ENCODE measurements around the gene YJEFN3.

Gene YJEFN3

DNA sequence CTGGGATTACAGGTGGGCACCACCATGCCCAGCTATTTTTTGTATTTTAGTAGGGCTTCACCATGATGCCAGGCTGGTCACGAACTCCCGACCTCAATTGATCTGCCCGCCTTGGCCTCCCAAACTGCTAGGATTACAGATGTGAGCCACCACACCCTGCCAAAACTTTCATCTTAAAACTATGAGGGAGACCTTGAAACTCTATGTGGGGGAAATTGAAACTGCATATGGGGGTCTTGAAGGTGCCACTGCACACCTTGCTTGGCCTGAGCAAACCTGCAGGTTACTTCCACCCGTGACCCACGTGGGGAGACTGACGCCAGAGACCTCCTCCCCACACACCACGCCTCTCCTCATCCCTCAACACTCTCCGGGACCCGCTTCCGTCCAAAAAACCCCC, 25.0 kb downstream of the YJEFN3 start:
- no peak for DNase-seq (ENCODE audit: low read depth in 2 of 2)

- DNase-seq (ENCODE audit: low read depth in 2 of 2) = peak; percentile 51 to 63
Observed at GRCh38 chr19:19554074-19555023, 25.6 kb downstream of the YJEFN3 start.

DNA sequence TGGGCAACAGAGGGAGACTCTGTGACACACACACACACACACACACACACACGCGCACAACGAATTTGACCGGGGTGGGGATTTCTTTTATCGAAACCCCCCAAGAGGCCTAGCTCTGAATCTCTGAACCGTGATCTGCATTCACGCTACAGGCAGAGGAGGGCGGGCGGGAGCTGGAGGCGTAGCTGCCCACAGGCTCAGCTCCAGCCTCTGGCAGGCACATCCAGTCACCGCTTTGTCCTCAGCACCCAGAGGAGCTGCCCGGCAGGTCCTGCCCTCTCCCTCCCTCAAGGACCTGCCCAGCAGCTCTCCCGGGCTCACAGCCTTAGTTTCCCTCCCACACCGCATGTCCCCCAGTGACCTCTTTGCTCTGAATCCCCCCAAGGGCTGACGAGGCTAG, 29.3 kb downstream of the YJEFN3 start:
- no peak for DNase-seq (ENCODE audit: low read depth in 2 of 2)

DNA sequence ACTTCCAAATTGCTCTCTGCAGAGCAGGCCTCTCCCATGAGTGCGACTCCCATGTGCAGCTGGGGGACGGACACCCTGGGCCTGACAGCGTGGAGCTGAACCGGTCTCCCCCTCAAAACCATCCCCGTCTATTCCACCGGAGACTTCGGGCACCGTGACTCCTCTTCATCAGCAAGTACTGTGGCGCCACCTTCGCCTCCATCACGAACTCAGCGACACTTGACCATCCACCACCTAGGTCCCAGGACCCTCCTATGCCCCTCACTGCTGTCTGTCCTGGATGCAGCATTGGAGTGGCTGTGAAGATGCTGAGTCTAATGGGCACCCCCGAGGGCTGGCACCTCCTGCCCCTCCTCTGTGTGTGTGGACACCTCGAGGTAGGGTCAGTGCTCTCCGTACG, 29.9 kb downstream of the YJEFN3 start:
- no peak for DNase-seq (ENCODE audit: low read depth in 2 of 2)

DNA sequence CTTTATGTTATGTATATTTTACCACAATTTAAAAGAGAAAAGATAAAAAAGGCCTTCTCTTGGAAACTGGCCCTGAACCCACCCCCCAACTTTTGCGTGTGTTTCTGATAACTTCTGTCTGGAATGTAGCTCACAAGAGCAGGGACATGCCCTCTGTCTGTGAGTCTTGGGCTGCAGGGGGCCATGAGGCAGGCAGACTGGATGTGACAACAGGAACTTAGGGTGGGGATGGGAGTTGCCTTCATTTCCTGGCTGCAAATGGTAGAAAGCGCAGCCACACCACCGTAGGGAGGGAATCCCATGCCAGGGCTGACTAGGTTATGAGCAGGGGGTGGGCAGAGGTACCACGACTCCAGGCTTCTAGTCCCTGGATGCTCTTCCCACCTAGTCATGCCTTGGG, 31.2 kb downstream of the YJEFN3 start:
- no peak for DNase-seq (ENCODE audit: low read depth in 2 of 2)

- no peak for DNase-seq (ENCODE audit: low read depth in 2 of 2)
Observed at GRCh38 chr19:19561946-19562664, 33.4 kb downstream of the YJEFN3 start.

GRCh38 chr19:19562665-19563347, 34.1 kb downstream of the YJEFN3 start:
- no peak for DNase-seq (ENCODE audit: low read depth in 2 of 2)

GRCh38 chr19:19563348-19563848, 34.7 kb downstream of the YJEFN3 start:
- no peak for DNase-seq (ENCODE audit: low read depth in 2 of 2)

- DNase-seq (ENCODE audit: low read depth in 2 of 2) = no peak
Observed at GRCh38 chr19:19566306-19566705, 37.6 kb downstream of the YJEFN3 start.

GRCh38 chr19:19567391-19567790, 38.7 kb downstream of the YJEFN3 start:
- DNase-seq (ENCODE audit: low read depth in 2 of 2) = no peak

DNA sequence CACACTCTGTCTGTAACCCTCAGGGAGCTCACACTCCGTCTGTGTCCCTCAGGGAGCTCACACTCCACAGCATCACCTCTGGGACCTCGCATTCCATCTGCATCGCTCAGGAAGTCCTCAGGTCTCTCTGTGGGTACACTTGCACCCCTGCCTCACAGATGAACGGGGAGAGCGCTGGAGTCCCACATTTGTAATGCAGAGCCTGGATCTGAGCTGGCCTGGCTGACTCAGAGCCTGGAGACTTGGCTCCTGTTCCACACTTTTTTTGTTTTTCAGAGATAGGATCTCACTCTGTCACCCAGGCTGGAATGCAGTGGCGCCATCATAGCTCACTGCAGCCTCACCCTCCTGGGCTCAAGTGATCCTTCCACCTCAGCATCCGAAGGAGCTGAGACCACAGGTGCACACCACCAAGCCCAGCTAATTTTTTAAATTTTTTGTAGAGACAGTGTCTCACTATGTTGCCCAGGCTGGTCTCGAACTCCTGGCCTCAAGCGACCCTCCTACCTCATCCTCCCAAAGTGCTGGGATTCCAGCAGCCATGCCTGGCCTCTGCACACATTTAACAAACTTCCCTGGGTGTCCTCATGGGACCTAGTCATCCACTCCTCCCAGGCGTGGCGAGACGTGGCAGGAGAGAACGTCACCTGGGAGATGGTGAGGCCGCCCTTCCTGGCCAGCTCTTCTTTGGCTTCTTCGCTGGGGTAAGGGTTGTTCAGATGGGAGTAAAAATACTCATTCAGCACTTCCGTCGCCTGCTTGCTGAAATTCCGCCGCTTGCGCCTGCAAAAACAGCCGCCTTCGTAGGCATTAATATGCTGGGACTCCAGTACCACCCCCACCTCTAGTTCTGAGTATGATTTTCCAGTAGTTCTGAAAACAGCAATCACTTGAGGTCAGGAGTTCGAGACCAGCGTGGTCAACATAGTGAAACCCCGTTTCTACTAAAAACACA, 40.4 kb downstream of the YJEFN3 start:
- DNase-seq (ENCODE audit: low read depth in 2 of 2) = no peak

DNA sequence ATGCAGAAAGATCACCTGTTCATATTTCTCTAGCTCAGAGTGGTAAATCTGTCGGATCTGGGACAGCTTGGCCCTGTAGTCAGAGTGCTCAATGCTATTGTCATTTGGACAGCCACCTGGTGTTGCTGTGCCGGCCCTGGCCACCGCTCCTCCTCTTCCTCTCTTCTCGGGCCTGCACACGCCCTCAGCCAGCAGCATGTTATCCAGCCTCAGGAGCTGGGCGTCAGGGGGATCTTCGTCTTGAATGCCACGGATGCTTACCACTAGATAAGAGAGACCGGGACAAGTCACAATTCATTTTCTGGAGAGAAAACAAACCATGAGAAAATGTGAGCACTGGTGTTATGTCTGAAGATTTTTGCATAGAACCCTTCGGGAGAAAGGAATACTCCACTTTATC, 41.9 kb downstream of the YJEFN3 start:
- DNase-seq (ENCODE audit: low read depth in 2 of 2) = no peak

DNA sequence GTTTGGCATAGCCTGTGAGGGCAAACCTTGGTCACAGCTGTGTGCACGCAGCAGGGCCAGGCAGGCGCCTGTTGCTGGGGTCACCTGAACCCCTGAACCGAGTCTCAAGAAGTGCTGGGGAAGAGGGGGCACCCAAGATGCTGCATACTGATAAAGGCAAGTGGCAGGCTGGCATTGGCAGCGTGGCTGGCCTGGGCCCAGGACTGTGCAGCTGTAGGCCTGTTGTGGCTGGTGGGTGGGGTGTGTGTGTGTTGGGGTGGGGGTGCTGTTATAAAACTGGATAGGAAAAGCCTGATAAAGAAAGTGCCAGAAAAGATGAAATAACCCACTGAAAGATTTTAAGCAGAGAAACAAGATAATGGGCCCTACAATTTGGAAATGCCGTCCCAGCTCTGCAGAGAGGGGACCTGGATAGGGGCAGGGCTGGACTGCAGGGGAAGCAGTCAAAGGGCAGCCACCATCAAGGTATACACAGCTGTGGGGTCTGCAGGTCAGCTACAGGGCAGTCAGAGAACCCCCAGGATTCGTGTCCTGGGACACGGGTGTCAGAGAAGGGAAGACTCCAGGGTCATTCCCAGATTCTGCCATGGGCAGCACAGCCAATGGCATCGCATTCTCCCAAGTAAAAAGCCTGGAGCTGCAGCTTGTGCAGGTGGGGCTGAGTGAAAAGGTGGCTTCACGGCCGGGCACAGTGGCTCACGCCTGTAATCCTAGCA, 42.5 kb downstream of the YJEFN3 start:
- no peak for DNase-seq (ENCODE audit: low read depth in 2 of 2)

- DNase-seq (ENCODE audit: low read depth in 2 of 2) = no peak
Observed at GRCh38 chr19:19575411-19575810, 46.7 kb downstream of the YJEFN3 start.

DNA sequence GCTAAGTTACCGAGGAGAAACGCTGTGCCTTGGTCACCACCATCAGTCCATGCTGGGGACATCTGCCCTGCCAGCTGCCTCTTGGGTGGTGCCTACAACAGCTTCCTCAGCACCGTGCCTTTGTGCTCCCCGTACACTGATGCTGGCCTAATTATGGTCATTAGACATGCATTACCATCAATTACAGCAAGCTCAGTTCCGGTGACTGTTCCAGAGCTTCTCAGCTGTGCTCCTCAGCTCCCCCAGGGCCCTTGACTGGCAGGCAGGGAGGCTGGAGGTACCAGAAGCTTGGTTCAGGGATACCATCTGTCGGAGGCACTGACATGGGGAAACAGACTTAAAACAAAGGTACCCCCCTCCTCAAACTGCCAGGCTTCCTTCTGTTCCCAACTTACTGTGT, 49.5 kb downstream of the YJEFN3 start:
- no peak for DNase-seq (ENCODE audit: low read depth in 2 of 2)

DNA sequence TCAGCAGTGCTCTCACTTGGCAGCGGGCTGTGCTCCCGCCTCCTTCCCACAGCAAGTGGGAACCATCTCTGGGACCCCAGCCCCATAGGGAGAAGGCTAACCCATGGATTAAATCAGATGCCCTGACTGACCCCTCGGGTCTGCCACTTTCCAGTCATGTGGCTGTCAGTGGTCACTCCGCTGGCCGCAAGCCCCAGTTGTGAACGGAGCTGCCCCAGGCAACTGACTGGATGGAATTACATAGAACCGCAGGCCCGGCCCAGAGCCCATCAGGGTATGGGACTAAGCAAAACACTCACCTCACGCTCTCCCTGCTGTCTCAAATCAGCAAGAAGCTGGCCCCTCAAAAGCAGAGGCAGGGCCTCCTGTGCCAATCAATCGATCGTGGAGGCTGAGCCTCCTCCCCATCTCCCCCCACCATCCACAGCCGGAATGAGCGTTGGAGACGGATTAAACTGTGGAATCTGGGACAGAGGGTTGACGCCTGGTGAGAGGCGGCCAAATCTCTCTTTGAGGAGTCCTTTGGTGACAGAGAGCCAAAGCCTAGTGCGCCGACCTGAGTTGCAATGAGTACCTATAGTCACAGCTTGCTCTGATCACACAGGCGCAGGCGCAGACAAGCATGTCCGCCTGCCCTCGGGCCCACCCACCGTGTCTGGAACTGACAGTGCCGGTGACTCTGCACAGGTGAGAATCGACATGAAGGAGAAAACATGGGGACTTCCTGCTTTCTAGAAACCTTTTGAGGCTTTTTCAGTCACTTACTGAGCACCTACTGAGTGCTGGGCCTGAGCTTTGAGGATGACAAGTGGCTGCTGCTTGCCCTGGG, 51.0 kb downstream of the YJEFN3 start:
- no peak for DNase-seq (ENCODE audit: low read depth in 2 of 2)

- no peak for DNase-seq (ENCODE audit: low read depth in 2 of 2)
Observed at GRCh38 chr19:19580418-19580817, 51.7 kb downstream of the YJEFN3 start.

- DNase-seq (ENCODE audit: low read depth in 2 of 2) = no peak
Observed at GRCh38 chr19:19581391-19581790, 52.7 kb downstream of the YJEFN3 start.

- DNase-seq (ENCODE audit: low read depth in 2 of 2) = no peak
Observed at GRCh38 chr19:19582471-19582870, 53.8 kb downstream of the YJEFN3 start.

GRCh38 chr19:19584356-19584755, 55.6 kb downstream of the YJEFN3 start:
- no peak for DNase-seq (ENCODE audit: low read depth in 2 of 2)

Data from stimulated activated CD4-positive, alpha-beta T cell treated with anti-CD3 and anti-CD28 coated beads, Interleukin-1b, Interleukin-23, amount 100 ng/mL, for 4 hours (primary cell).